ENCODE data around the gene CUBN.

GRCh38 chr10:17074541-17074847 lies 55.1 kb downstream of the CUBN start:
- TF ChIP-seq CTCF (IDR thresholded peaks at IDR 0.05; ENCODE audit: low read depth, low read length) = no peak
- no peak for TF ChIP-seq MAX (IDR thresholded peaks at IDR 0.05; ENCODE audit: low read depth, low read length)
